ENCODE measurements around the gene ATG5. TPM values are rescaled to one million over a fixed set of nuclear protein-coding genes. Genes with fewer than 3 reads are reported as not detected.
"Not testable (repeated sequence)": the region's sequence is repeated elsewhere in the genome, so short reads cannot be mapped to it uniquely, and the experiment has no call there.

Gene ATG5
- total RNA-seq, 2 donors from 2014 or later: 28.4 to 30.1 TPM

GRCh38 chr6:106253731-106254130 lies 71.8 kb downstream of the ATG5 start:
- no peaks in the 10 kb centered on the region for H3K27me3 ChIP-seq (replicated peaks; ENCODE audit: insufficient read depth)
- TF ChIP-seq, protein P1, sequence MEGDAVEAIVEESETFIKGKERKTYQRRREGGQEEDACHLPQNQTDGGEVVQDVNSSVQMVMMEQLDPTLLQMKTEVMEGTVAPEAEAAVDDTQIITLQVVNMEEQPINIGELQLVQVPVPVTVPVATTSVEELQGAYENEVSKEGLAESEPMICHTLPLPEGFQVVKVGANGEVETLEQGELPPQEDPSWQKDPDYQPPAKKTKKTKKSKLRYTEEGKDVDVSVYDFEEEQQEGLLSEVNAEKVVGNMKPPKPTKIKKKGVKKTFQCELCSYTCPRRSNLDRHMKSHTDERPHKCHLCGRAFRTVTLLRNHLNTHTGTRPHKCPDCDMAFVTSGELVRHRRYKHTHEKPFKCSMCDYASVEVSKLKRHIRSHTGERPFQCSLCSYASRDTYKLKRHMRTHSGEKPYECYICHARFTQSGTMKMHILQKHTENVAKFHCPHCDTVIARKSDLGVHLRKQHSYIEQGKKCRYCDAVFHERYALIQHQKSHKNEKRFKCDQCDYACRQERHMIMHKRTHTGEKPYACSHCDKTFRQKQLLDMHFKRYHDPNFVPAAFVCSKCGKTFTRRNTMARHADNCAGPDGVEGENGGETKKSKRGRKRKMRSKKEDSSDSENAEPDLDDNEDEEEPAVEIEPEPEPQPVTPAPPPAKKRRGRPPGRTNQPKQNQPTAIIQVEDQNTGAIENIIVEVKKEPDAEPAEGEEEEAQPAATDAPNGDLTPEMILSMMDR (IDR thresholded peaks at IDR 0.05): no peak
- ATAC-seq (ENCODE audit: insufficient number of reproducible peaks, low FRiP score, low read depth) (no peak), DNase-seq (ENCODE audit: low spot score) (no peak)
- peaks cover 10 to 25% of the 10 kb centered on the region in 2 donors for H3K4me1 ChIP-seq (ENCODE audit: control insufficient read depth in 1 of 2, low read depth in 2 of 2)
- H3K9me3 ChIP-seq: no peaks in the 10 kb centered on the region
- H3K4me3 ChIP-seq: no peak overlapping the region
- no peaks in the 10 kb centered on the region for H3K36me3 ChIP-seq
- no peak overlapping the region for H3K27ac ChIP-seq

- no peak for ATAC-seq (ENCODE audit: insufficient number of reproducible peaks, low FRiP score, low read depth)
- H3K27ac ChIP-seq: no peak overlapping the region
- DNase-seq (ENCODE audit: low spot score): no peak
- no peaks in the 10 kb centered on the region for H3K27me3 ChIP-seq (replicated peaks; ENCODE audit: insufficient read depth)
- H3K4me3 ChIP-seq: no peak overlapping the region
- peaks cover 10 to 25% of the 10 kb centered on the region in 2 donors for H3K4me1 ChIP-seq (ENCODE audit: control insufficient read depth in 1 of 2, low read depth in 2 of 2)
- H3K9me3 ChIP-seq: no peaks in the 10 kb centered on the region
- H3K36me3 ChIP-seq: no peaks in the 10 kb centered on the region
- TF ChIP-seq, protein P1 (IDR thresholded peaks at IDR 0.05): no peak
These were observed 72.4 kb downstream of the ATG5 start for GRCh38 chr6:106253172-106253571.

DNA sequence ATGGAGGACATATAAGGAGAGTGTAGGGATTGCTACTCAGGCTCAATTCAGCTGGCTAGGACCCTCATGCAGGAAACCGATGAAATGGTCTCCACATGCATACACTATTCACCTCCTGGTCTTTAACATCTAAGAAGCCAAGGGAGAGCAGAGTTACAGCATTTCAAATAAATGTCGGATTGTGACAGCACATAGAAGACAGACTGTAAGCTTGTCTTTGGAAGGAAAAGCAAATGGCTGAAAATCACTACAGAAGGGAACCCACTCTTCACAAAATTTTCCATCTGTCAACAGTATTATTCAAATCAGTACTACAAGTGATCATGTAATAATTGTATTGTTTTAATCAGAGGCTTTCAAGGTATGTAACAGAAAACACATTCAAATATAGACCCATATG lies 72.9 kb downstream of the ATG5 start:
- TF ChIP-seq, protein P1 (IDR thresholded peaks at IDR 0.05): no peak
- peaks cover 2% of the 10 kb centered on the region for H3K36me3 ChIP-seq
- no peaks in the 10 kb centered on the region for H3K27me3 ChIP-seq (replicated peaks; ENCODE audit: insufficient read depth)
- DNase-seq (ENCODE audit: low spot score): no peak
- H3K4me1 ChIP-seq (ENCODE audit: control insufficient read depth in 1 of 2, low read depth in 2 of 2): peaks cover 10 to 25% of the 10 kb centered on the region in 2 donors
- ATAC-seq (ENCODE audit: insufficient number of reproducible peaks, low FRiP score, low read depth): no peak
- H3K27ac ChIP-seq: no peak overlapping the region
- H3K4me3 ChIP-seq: no peak overlapping the region
- H3K9me3 ChIP-seq: no peaks in the 10 kb centered on the region

DNA sequence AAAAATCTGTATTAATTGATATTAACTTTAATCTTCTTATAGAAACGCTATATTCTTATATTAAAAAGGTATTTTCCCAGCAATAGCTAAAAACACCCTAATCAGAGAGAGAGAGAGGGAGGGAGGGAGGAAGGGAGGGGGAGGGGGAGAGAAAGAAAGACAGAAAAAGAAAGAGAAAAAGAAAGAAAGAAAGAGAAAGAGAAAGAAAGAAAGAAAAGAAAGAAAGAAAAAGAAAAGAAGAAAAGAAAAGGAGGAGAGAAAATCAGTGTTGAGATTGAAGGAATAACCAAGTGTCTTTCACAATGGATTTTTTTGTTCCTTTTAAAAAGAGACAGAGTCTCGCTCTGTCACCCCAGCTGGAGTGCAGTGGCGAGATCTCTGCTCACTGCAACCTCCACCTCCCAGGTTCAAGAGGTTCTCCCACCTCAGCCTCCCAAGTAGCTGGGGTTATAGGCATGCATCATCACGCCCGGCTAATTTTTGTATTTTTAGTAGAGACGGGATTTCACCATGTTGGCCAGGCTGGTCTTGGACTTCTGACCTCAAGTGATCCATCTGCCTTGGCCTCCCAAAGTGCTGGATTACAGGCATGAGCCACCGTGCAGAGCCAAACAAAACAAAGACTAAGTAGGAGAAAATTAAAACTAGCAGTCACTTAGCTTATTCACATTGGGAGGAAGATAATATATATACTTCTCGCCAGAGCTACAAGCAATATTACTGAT lies 73.9 kb downstream of the ATG5 start:
- DNase-seq (ENCODE audit: low spot score); H3K36me3 ChIP-seq; H3K9me3 ChIP-seq; H3K27ac ChIP-seq; ATAC-seq (ENCODE audit: insufficient number of reproducible peaks, low FRiP score, low read depth); H3K27me3 ChIP-seq (replicated peaks; ENCODE audit: insufficient read depth): not testable (repeated sequence)
- Histone ChIP-seq H3K4me3 (peak overlapping the region; percentile 28), H3K4me1 (ENCODE audit: control insufficient read depth in 1 of 2, low read depth in 2 of 2) (peaks cover 10 to 25% of the 10 kb centered on the region in 2 donors)

DNA sequence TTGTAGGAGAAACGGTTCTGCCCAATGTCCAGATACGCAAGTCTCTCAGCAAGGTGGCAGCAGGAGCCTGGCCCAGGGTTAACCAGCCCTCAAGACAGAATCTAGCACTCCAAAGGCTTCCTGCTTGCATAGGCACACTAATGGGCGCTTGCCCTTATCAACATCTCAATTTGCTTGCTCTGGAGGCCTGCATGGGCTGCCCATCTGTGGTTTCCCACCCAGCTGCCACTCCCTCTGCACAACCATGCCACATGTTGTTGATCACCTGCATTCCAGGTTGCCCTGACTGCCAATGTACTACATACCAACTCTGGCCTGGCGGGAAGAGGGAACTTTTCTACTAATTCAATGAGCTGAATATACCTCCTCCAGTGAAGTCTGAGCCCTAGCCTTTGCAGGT lies 74.6 kb downstream of the ATG5 start:
- DNase-seq (ENCODE audit: low spot score): no peak
- H3K9me3 ChIP-seq: no peaks in the 10 kb centered on the region
- H3K4me1 ChIP-seq (ENCODE audit: control insufficient read depth in 1 of 2, low read depth in 2 of 2): peaks cover 10 to 25% of the 10 kb centered on the region in 2 donors
- TF ChIP-seq, protein P1 (IDR thresholded peaks at IDR 0.05): no peak
- no peak overlapping the region for H3K4me3 ChIP-seq
- ATAC-seq (ENCODE audit: insufficient number of reproducible peaks, low FRiP score, low read depth): no peak
- no peaks in the 10 kb centered on the region for H3K27me3 ChIP-seq (replicated peaks; ENCODE audit: insufficient read depth)
- no peak overlapping the region for H3K27ac ChIP-seq
- H3K36me3 ChIP-seq: peaks cover 2% of the 10 kb centered on the region

GRCh38 chr6:106249658-106250057 lies 75.9 kb downstream of the ATG5 start:
- Histone ChIP-seq H3K36me3 (peaks cover 2% of the 10 kb centered on the region), H3K27me3 (replicated peaks; ENCODE audit: insufficient read depth) (no peaks in the 10 kb centered on the region), H3K4me1 (ENCODE audit: control insufficient read depth in 1 of 2, low read depth in 2 of 2) (peaks cover 10 to 25% of the 10 kb centered on the region in 2 donors), H3K27ac (no peak overlapping the region), H3K9me3 (no peaks in the 10 kb centered on the region), H3K4me3 (no peak overlapping the region)
- TF ChIP-seq, protein P1 (IDR thresholded peaks at IDR 0.05): no peak
- DNase-seq (ENCODE audit: low spot score) (no peak), ATAC-seq (ENCODE audit: insufficient number of reproducible peaks, low FRiP score, low read depth) (no peak)
